DOHH2 (cell line): ENCODE data around the gene CLIC6.

Source experiments
- H3F3A ChIP-seq: fragments of 200-600 bp; sonication (generic), shearing (Covaris generic); 2 replicates; pipeline ENCODE4 v1.6.0; 2016; ENCODE audit warnings: antibody characterized with exemption, mild to moderate bottlenecking; ENCODE audit not compliant: control insufficient read depth, insufficient read depth
- H3K27ac ChIP-seq: fragments of 200-600 bp; sonication (generic); 2 replicates; pipeline ENCODE4 v1.5.1; 2014; ENCODE audit warnings: low read depth, mild to moderate bottlenecking, low read length, moderate library complexity
- H3K27me3 ChIP-seq: fragments of 200-600 bp; sonication (generic); 2 replicates; pipeline ENCODE4 v1.6.1; 2014; ENCODE audit warnings: mild to moderate bottlenecking, low read length, mixed read lengths; ENCODE audit not compliant: control insufficient read depth
- H3K36me3 ChIP-seq: fragments of 200-600 bp; sonication (generic); 2 replicates; pipeline ENCODE4 v1.6.1; 2014; ENCODE audit warnings: mild to moderate bottlenecking, low read length, moderate library complexity, mixed read lengths; ENCODE audit not compliant: control insufficient read depth
- H3K4me1 ChIP-seq: fragments of 200-600 bp; sonication (generic); 2 replicates; pipeline ENCODE4 v1.6.1; 2014; ENCODE audit warnings: mild to moderate bottlenecking, low read length, mixed read lengths; ENCODE audit not compliant: control insufficient read depth
- H3K4me2 ChIP-seq: fragments of 200-600 bp; sonication (generic); 2 replicates; pipeline ENCODE4 v1.6.0; 2014; ENCODE audit warnings: mild to moderate bottlenecking, low read length, moderate library complexity
- H3K4me3 ChIP-seq: fragments of 200-600 bp; sonication (generic); 2 replicates; pipeline ENCODE4 v1.5.1; 2014; ENCODE audit warnings: mild to moderate bottlenecking, low read length, mixed read lengths
- H3K79me2 ChIP-seq: fragments of 200-600 bp; sonication (generic); 2 replicates; pipeline ENCODE4 v1.6.1; 2014; ENCODE audit warnings: mild to moderate bottlenecking, low read length, mixed read lengths; ENCODE audit not compliant: control insufficient read depth
- H3K9me2 ChIP-seq: fragments of 200-600 bp; sonication (generic); replicated peaks from 2 replicates; pipeline ENCODE4 v1.6.1; 2014; ENCODE audit warnings: mild to moderate bottlenecking, low read length, mixed read lengths; ENCODE audit not compliant: control insufficient read depth
- H3K9me3 ChIP-seq: fragments of 200-600 bp; sonication (generic); 2 replicates; pipeline ENCODE4 v1.6.1; 2014; ENCODE audit warnings: antibody characterized with exemption, low read length, mixed read lengths; ENCODE audit not compliant: control insufficient read depth, insufficient read depth
- H4K20me1 ChIP-seq: fragments of 200-600 bp; sonication (generic); 2 replicates; pipeline ENCODE4 v1.6.0; 2014; ENCODE audit warnings: low read depth, mild to moderate bottlenecking, antibody characterized with exemption, low read length, moderate library complexity; ENCODE audit not compliant: control insufficient read depth, insufficient read depth
- EZH2phosphoT487 ChIP-seq: fragments of 200-600 bp; sonication (generic); IDR thresholded peaks from 2 replicates; pipeline ENCODE4 v1.6.1; 2017; ENCODE audit warnings: borderline replicate concordance, mild to moderate bottlenecking, antibody characterized with exemption, low read length, moderate library complexity, mixed read lengths
- TF ChIP-seq, protein P1 (sequence below): fragments of 200-600 bp; sonication (generic); IDR thresholded peaks from one replicate; pipeline ENCODE4 v1.5.1; 2014; ENCODE audit warnings: antibody characterized with exemption, mild to moderate bottlenecking, low read depth, low read length; ENCODE audit not compliant: poor library complexity, severe bottlenecking

Gene CLIC6

DNA sequence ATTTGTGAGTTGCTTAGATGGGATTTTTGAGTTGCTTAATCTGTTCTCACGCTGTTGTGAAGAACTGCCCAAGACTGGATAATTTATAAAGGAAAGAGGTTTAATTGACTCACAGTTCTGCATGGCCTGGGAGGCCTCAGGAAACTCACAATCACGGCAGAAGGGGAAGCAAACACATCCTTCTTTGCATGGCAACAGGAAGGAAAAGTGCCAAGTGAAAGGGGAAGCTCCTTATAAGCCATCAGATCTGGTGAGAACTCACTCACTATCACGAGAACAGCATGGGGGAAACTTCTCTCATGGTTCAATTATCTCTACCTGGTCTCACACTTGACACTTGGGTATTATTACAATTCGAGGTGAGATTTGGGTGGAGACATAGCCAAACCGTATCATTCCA, 10.3 kb downstream of the CLIC6 start:
- Histone ChIP-seq H3K36me3 (no peaks in the 10 kb centered on the region), H4K20me1 (no peaks in the 10 kb centered on the region), H3K27ac (no peak overlapping the region), H3K9me2 (no peaks in the 10 kb centered on the region), H3K4me3 (no peak overlapping the region), H3K79me2 (no peaks in the 10 kb centered on the region), H3K27me3 (0 out of 2 replicates have a peak, but pooled peaks cover 2% of the 10 kb centered on the region), H3F3A (no peaks in the 10 kb centered on the region), H3K9me3 (no peaks in the 10 kb centered on the region), H3K4me1 (no peaks in the 10 kb centered on the region), H3K4me2 (no peak overlapping the region)
- TF ChIP-seq, protein P1, sequence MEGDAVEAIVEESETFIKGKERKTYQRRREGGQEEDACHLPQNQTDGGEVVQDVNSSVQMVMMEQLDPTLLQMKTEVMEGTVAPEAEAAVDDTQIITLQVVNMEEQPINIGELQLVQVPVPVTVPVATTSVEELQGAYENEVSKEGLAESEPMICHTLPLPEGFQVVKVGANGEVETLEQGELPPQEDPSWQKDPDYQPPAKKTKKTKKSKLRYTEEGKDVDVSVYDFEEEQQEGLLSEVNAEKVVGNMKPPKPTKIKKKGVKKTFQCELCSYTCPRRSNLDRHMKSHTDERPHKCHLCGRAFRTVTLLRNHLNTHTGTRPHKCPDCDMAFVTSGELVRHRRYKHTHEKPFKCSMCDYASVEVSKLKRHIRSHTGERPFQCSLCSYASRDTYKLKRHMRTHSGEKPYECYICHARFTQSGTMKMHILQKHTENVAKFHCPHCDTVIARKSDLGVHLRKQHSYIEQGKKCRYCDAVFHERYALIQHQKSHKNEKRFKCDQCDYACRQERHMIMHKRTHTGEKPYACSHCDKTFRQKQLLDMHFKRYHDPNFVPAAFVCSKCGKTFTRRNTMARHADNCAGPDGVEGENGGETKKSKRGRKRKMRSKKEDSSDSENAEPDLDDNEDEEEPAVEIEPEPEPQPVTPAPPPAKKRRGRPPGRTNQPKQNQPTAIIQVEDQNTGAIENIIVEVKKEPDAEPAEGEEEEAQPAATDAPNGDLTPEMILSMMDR = no peak
- TF ChIP-seq EZH2phosphoT487 = no peak

DNA sequence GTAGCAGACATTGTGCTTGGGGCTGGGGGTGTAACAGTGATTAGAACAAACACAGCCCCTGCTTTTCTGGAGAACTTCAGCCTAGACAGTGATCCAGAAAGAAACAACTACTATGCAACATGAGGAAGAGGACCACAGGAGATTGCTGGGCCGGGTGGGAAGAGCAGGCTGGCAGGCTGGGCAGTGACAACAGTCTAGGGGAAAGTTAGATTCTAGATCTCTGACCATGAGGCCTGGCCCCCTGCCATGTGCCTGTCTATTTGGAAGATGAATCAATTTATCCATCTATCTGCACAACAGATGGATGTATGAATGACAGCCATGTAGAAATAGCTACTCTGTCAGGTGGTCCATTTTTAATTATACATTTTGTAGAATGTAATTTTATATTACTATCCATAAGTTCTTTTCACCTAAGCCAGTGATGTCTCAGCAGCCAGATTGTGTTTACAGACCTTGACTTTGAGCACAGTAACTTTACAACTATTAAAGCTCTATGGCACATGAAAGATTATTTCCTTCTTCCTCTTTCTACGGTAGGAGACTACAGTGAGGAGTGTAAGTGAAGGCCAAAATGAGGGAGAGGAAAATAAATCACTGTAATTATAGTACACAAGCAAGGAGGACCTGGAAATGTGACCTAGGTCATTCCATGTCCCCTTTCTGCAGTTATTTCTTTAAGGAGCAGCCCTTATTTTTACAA, 15.5 kb downstream of the CLIC6 start:
- H3K4me3 ChIP-seq = no peak overlapping the region
- H3K27ac ChIP-seq = no peak overlapping the region
- no peaks in the 10 kb centered on the region for H3F3A ChIP-seq
- H3K4me1 ChIP-seq = no peaks in the 10 kb centered on the region
- no peaks in the 10 kb centered on the region for H4K20me1 ChIP-seq
- no peaks in the 10 kb centered on the region for H3K79me2 ChIP-seq
- TF ChIP-seq EZH2phosphoT487 = no peak
- TF ChIP-seq, protein P1 = no peak
- H3K4me2 ChIP-seq = no peak overlapping the region
- no peaks in the 10 kb centered on the region for H3K27me3 ChIP-seq
- H3K36me3 ChIP-seq = no peaks in the 10 kb centered on the region
- H3K9me3 ChIP-seq = no peaks in the 10 kb centered on the region
- H3K9me2 ChIP-seq = no peaks in the 10 kb centered on the region

- Histone ChIP-seq H3K9me3 (no peaks in the 10 kb centered on the region), H3K36me3 (no peaks in the 10 kb centered on the region), H4K20me1 (no peaks in the 10 kb centered on the region), H3K4me1 (no peaks in the 10 kb centered on the region), H3K79me2 (no peaks in the 10 kb centered on the region), H3K4me2 (no peak overlapping the region), H3K9me2 (no peaks in the 10 kb centered on the region), H3K4me3 (no peak overlapping the region), H3K27ac (no peak overlapping the region), H3F3A (no peaks in the 10 kb centered on the region), H3K27me3 (peaks cover 12% of the 10 kb centered on the region)
- TF ChIP-seq EZH2phosphoT487 = no peak
- TF ChIP-seq, protein P1 = no peak
Measured at GRCh38 chr21:34687065-34687464, 18.3 kb downstream of the CLIC6 start.
